ENCODE data around the gene KLF4. TPM values are rescaled to one million over a fixed set of nuclear protein-coding genes. Genes with fewer than 3 reads are reported as not detected.
A peak's percentile ranks its signal among the peaks of the same experiment; 100 is the strongest.

The KLF4 gene
- total and polyA plus RNA-seq, 10 donors = 10.4 to 177 (median 66.4) TPM

DNA sequence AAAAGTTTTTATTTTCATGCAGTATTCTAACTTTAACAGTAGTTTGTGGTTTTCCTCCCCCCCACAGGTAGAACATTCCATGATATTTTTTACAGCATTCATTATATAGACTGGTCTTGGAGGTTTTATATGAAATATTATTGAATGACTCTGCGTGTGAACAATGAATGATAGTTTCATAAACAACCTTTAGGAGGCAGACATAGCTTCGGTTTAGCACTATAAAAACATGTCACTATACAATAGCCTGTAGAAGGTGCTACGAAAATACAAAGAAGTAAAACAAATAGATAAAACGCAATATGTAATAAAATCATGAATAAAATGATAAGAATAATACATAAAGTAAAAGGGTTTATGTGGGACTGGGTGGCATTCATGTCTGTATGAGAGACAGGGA, 8.5 kb downstream of the KLF4 start:
- peak overlapping the region in 5 of 8 donors; percentile 2 to 63 (median 30) for H3K27ac ChIP-seq

DNA sequence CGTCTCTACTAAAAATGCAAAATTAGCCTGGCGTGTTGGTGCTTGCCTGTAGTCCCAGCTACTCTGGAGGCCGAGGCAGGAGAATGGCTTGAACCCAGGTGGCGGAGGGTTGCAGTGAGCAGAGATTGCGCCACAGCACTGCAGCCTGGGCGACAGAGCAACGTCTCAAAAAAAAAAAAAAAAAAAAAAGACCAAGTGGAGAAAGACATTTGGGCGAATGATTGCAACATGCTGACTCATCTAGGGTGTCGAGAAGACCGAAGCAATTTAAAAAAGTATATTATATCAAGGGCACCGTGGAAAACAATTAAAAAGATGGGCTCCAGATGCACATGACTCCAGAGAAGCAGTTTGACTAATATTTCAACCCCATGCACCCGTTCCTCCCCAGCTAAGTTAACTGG, 9.2 kb downstream of the KLF4 start:
- Histone ChIP-seq H3K27ac (peak overlapping the region in 2 of 8 donors; percentile 43 to 63), H3K4me3 (no peak overlapping the region), H3K36me3 (peaks cover 0 to 7% (median 0%) of the 10 kb centered on the region in 6 donors), H3K4me1 (peaks cover 0 to 27% (median 7%) of the 10 kb centered on the region in 6 donors), H3K9me3 (no peaks in the 10 kb centered on the region), H3K27me3 (replicated peaks in 1 of 7) (peaks cover 0 to 1% (median 0%) of the 10 kb centered on the region in 7 donors)
- DNase-seq = no peak
- intact Hi-C loops (cut with DNase I; ENCODE audit: low total_unique reads) = loop anchor here (10.0 kb wide), 1 partner anchor 794 kb away; no protein-coding TSS in a partner anchor
- WGBS, 5 donors = 39 to 49% (median 42%) methylated on average over 12 of the region's 12 CpGs
- TF ChIP-seq, protein P1, sequence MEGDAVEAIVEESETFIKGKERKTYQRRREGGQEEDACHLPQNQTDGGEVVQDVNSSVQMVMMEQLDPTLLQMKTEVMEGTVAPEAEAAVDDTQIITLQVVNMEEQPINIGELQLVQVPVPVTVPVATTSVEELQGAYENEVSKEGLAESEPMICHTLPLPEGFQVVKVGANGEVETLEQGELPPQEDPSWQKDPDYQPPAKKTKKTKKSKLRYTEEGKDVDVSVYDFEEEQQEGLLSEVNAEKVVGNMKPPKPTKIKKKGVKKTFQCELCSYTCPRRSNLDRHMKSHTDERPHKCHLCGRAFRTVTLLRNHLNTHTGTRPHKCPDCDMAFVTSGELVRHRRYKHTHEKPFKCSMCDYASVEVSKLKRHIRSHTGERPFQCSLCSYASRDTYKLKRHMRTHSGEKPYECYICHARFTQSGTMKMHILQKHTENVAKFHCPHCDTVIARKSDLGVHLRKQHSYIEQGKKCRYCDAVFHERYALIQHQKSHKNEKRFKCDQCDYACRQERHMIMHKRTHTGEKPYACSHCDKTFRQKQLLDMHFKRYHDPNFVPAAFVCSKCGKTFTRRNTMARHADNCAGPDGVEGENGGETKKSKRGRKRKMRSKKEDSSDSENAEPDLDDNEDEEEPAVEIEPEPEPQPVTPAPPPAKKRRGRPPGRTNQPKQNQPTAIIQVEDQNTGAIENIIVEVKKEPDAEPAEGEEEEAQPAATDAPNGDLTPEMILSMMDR (IDR thresholded peaks at IDR 0.05 in 8 of 11, conservative IDR thresholded peaks at IDR 0.05 in 3 of 11) = no peak
- TF ChIP-seq POLR2AphosphoS5 (IDR thresholded peaks at IDR 0.05) = peak in 1 of 3 donors; percentile 16

More for the DNA sequence above, 8.5 kb downstream of the KLF4 start:
- Histone ChIP-seq H3K9me3 (no peaks in the 10 kb centered on the region), H3K4me1 (peaks cover 0 to 28% (median 7%) of the 10 kb centered on the region in 6 donors), H3K27me3 (replicated peaks in 1 of 7) (peaks cover 0 to 6% (median 0%) of the 10 kb centered on the region in 7 donors), H3K4me3 (no peak overlapping the region), H3K36me3 (peaks cover 0 to 13% (median 0%) of the 10 kb centered on the region in 6 donors)
- WGBS, 5 donors = 38 to 51% (median 42%) methylated on average over 4 of the region's 4 CpGs
- no peak for DNase-seq
- intact Hi-C loops (cut with DNase I; ENCODE audit: low total_unique reads) = loop anchor here (10.0 kb wide), 1 partner anchor 794 kb away; no protein-coding TSS in a partner anchor
- no peak for TF ChIP-seq POLR2A (IDR thresholded peaks at IDR 0.05)
- TF ChIP-seq, protein P1 (IDR thresholded peaks at IDR 0.05 in 8 of 11, conservative IDR thresholded peaks at IDR 0.05 in 3 of 11) = peak in 3 of 11 experiments; percentile 17 to 28 (median 23)

DNA sequence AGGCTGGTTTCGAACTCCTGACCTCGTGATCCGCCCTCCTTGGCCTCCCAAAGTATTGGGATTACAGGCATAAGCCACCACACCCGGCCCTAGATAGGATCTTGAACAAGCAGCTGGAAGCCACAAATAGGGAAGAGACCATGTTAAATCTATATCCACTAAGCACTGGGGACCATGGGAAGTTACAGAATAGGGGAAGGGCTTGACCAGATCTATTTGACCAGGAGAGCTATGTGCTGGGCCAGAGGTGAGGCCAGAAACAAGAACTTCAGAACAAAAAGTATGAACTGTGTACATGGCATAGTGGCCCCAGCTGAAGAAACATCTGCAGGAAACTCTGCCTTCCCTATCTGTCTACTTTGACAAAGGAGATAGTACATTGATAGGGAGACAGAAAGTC, 10.8 kb downstream of the KLF4 start:
- H3K4me3 ChIP-seq = no peak overlapping the region
- WGBS, 5 donors = 69 to 91% (median 84%) methylated on average over 4 of the region's 4 CpGs
- no peak for DNase-seq
- TF ChIP-seq, protein P1 (IDR thresholded peaks at IDR 0.05 in 8 of 11, conservative IDR thresholded peaks at IDR 0.05 in 3 of 11) = no peak
- TF ChIP-seq POLR2AphosphoS5 (IDR thresholded peaks at IDR 0.05) (no peak), POLR2A (IDR thresholded peaks at IDR 0.05) (no peak)
- no peak overlapping the region for H3K27ac ChIP-seq
- intact Hi-C loops (cut with DNase I; ENCODE audit: low total_unique reads) = no loop called here
- no peaks in the 10 kb centered on the region for H3K27me3 ChIP-seq (replicated peaks in 1 of 7)
- H3K36me3 ChIP-seq = no peaks in the 10 kb centered on the region
- no peaks in the 10 kb centered on the region for H3K9me3 ChIP-seq
- peaks cover 0 to 25% (median 7%) of the 10 kb centered on the region in 6 donors for H3K4me1 ChIP-seq

DNA sequence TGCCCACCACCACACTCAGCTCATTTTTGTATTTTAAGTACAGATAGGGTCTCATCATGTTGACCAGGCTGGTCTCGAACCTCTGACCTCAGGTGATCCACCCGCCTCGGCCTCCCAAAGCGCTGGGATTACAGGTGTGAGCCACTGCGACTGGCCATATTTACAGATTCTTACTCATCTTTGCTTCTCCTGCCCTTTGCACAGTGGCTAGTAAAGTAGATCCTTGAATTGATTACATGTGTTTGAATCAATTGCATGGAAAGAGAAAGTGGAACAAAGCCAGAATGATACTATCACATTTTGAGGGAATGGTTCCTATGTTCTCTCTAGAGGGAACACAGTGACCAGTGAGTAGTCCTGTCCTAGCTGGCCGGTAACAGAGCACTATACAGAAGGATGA, 15.4 kb downstream of the KLF4 start:
- 91 to 98% (median 93%) methylated on average over 6 of the region's 6 CpGs for WGBS, 5 donors
- H3K4me3 ChIP-seq = no peak overlapping the region
- peaks cover 0 to 4% (median 0%) of the 10 kb centered on the region in 7 donors for H3K27me3 ChIP-seq (replicated peaks in 1 of 7)
- intact Hi-C loops (cut with DNase I; ENCODE audit: low total_unique reads) = no loop called here
- no peak for TF ChIP-seq POLR2AphosphoS5 (IDR thresholded peaks at IDR 0.05)
- TF ChIP-seq POLR2A (IDR thresholded peaks at IDR 0.05) = no peak
- TF ChIP-seq, protein P1 (IDR thresholded peaks at IDR 0.05 in 8 of 11, conservative IDR thresholded peaks at IDR 0.05 in 3 of 11) = no peak
- H3K4me1 ChIP-seq = no peaks in the 10 kb centered on the region
- no peak overlapping the region for H3K27ac ChIP-seq
- DNase-seq = no peak
- no peaks in the 10 kb centered on the region for H3K9me3 ChIP-seq
- H3K36me3 ChIP-seq = no peaks in the 10 kb centered on the region
